Measurements from ENCODE around the gene RBM15.

The RBM15 gene

GRCh38 chr1:110309767-110310166 is 29.4 kb upstream of the RBM15 start:
- no CpG with 5 or more reads among the region's 3 CpGs for WGBS (ENCODE audit: extremely low coverage, insufficient coverage, insufficient read length)
- Histone ChIP-seq H3K79me2 (ENCODE audit: control insufficient read depth, insufficient read depth, low read length, poor library complexity) (no peaks in the 10 kb centered on the region), H3K18ac (ENCODE audit: low read length) (no peak overlapping the region), H2BK5ac (ENCODE audit: low read depth, low read length, poor library complexity) (no peak overlapping the region), H3K4me1 (ENCODE audit: control insufficient read depth in 1 of 2, insufficient read depth in 2 of 2, low read length in 2 of 2) (peaks cover 0 to 2% of the 10 kb centered on the region in 2 experiments), H4K12ac (ENCODE audit: low read depth, low read length) (no peak overlapping the region), H3K4me3 (ENCODE audit: low read depth, low read length) (no peak overlapping the region), H3K27ac (ENCODE audit: low read depth, low read length) (no peak overlapping the region), H3K27me3 (ENCODE audit: insufficient read depth, low read length) (no peaks in the 10 kb centered on the region), H3K79me1 (ENCODE audit: low read length) (no peaks in the 10 kb centered on the region), H2BK120ac (ENCODE audit: insufficient read depth, low read length, poor library complexity) (no peak overlapping the region), H4K8ac (ENCODE audit: low read depth, low read length) (no peak overlapping the region), H3K9me3 (ENCODE audit: insufficient read depth, low read depth, low read length) (peaks cover 6% of the 10 kb centered on the region), H3K9ac (ENCODE audit: low read length) (no peak overlapping the region), H3K23ac (ENCODE audit: low read length) (no peak overlapping the region), H2AK5ac (ENCODE audit: low read length) (no peak overlapping the region), H2BK12ac (ENCODE audit: low read length) (no peak overlapping the region), H3K4me2 (ENCODE audit: low read length) (no peak overlapping the region), H3K4ac (ENCODE audit: low read depth, low read length) (no peak overlapping the region), H3K36me3 (ENCODE audit: control insufficient read depth in 1 of 2, insufficient read depth in 2 of 2, low read length in 2 of 2) (no peaks in the 10 kb centered on the region), H3K14ac (ENCODE audit: low read length) (no peak overlapping the region), H4K91ac (ENCODE audit: low read depth, low read length) (no peak overlapping the region), H2AFZ (ENCODE audit: insufficient read depth, low read length, poor library complexity) (no peak overlapping the region)
- no peak for DNase-seq

GRCh38 chr1:110310300-110310699 is 28.9 kb upstream of the RBM15 start:
- Histone ChIP-seq H3K79me1 (ENCODE audit: low read length) (no peaks in the 10 kb centered on the region), H3K9ac (ENCODE audit: low read length) (no peak overlapping the region), H2BK12ac (ENCODE audit: low read length) (no peak overlapping the region), H3K27me3 (ENCODE audit: insufficient read depth, low read length) (no peaks in the 10 kb centered on the region), H3K4me1 (ENCODE audit: control insufficient read depth in 1 of 2, insufficient read depth in 2 of 2, low read length in 2 of 2) (peaks cover 0 to 2% of the 10 kb centered on the region in 2 experiments), H3K36me3 (ENCODE audit: control insufficient read depth in 1 of 2, insufficient read depth in 2 of 2, low read length in 2 of 2) (no peaks in the 10 kb centered on the region), H3K14ac (ENCODE audit: low read length) (no peak overlapping the region), H2AK5ac (ENCODE audit: low read length) (no peak overlapping the region), H2BK120ac (ENCODE audit: insufficient read depth, low read length, poor library complexity) (no peak overlapping the region), H4K12ac (ENCODE audit: low read depth, low read length) (no peak overlapping the region), H4K91ac (ENCODE audit: low read depth, low read length) (no peak overlapping the region), H2AFZ (ENCODE audit: insufficient read depth, low read length, poor library complexity) (no peak overlapping the region), H2BK5ac (ENCODE audit: low read depth, low read length, poor library complexity) (no peak overlapping the region), H3K18ac (ENCODE audit: low read length) (no peak overlapping the region), H3K9me3 (ENCODE audit: insufficient read depth, low read depth, low read length) (peaks cover 5% of the 10 kb centered on the region), H3K79me2 (ENCODE audit: control insufficient read depth, insufficient read depth, low read length, poor library complexity) (no peaks in the 10 kb centered on the region), H3K27ac (ENCODE audit: low read depth, low read length) (no peak overlapping the region), H3K4me2 (ENCODE audit: low read length) (no peak overlapping the region), H3K4me3 (ENCODE audit: low read depth, low read length) (no peak overlapping the region), H3K4ac (ENCODE audit: low read depth, low read length) (no peak overlapping the region), H4K8ac (ENCODE audit: low read depth, low read length) (no peak overlapping the region), H3K23ac (ENCODE audit: low read length) (no peak overlapping the region)
- DNase-seq = no peak
- WGBS (ENCODE audit: extremely low coverage, insufficient coverage, insufficient read length) = no CpG with 5 or more reads among the region's 7 CpGs

- no peak overlapping the region for H2BK5ac ChIP-seq (ENCODE audit: low read depth, low read length, poor library complexity)
- H3K4me2 ChIP-seq (ENCODE audit: low read length) = no peak overlapping the region
- H3K27me3 ChIP-seq (ENCODE audit: insufficient read depth, low read length) = no peaks in the 10 kb centered on the region
- H2BK120ac ChIP-seq (ENCODE audit: insufficient read depth, low read length, poor library complexity) = no peak overlapping the region
- DNase-seq = peak; percentile 49 to 78
- H3K14ac ChIP-seq (ENCODE audit: low read length) = no peak overlapping the region
- H3K36me3 ChIP-seq (ENCODE audit: control insufficient read depth in 1 of 2, insufficient read depth in 2 of 2, low read length in 2 of 2) = no peaks in the 10 kb centered on the region
- no peak overlapping the region for H2AK5ac ChIP-seq (ENCODE audit: low read length)
- H3K4me3 ChIP-seq (ENCODE audit: low read depth, low read length) = no peak overlapping the region
- no peak overlapping the region for H2AFZ ChIP-seq (ENCODE audit: insufficient read depth, low read length, poor library complexity)
- no peak overlapping the region for H3K4ac ChIP-seq (ENCODE audit: low read depth, low read length)
- H3K23ac ChIP-seq (ENCODE audit: low read length) = no peak overlapping the region
- H4K91ac ChIP-seq (ENCODE audit: low read depth, low read length) = no peak overlapping the region
- peaks cover 0 to 2% of the 10 kb centered on the region in 2 experiments for H3K4me1 ChIP-seq (ENCODE audit: control insufficient read depth in 1 of 2, insufficient read depth in 2 of 2, low read length in 2 of 2)
- H3K79me1 ChIP-seq (ENCODE audit: low read length) = no peaks in the 10 kb centered on the region
- H3K9me3 ChIP-seq (ENCODE audit: insufficient read depth, low read depth, low read length) = peaks cover 3% of the 10 kb centered on the region
- H4K12ac ChIP-seq (ENCODE audit: low read depth, low read length) = no peak overlapping the region
- no peak overlapping the region for H4K8ac ChIP-seq (ENCODE audit: low read depth, low read length)
- H3K18ac ChIP-seq (ENCODE audit: low read length) = no peak overlapping the region
- no peak overlapping the region for H3K27ac ChIP-seq (ENCODE audit: low read depth, low read length)
- H3K79me2 ChIP-seq (ENCODE audit: control insufficient read depth, insufficient read depth, low read length, poor library complexity) = no peaks in the 10 kb centered on the region
- WGBS (ENCODE audit: extremely low coverage, insufficient coverage, insufficient read length) = no CpG with 5 or more reads among the region's 14 CpGs
- no peak overlapping the region for H3K9ac ChIP-seq (ENCODE audit: low read length)
- H2BK12ac ChIP-seq (ENCODE audit: low read length) = no peak overlapping the region
Observed at GRCh38 chr1:110312188-110313121, 26.7 kb upstream of the RBM15 start.

GRCh38 chr1:110316735-110317134 is 22.4 kb upstream of the RBM15 start:
- H3K23ac ChIP-seq (ENCODE audit: low read length) = no peak overlapping the region
- H2BK120ac ChIP-seq (ENCODE audit: insufficient read depth, low read length, poor library complexity) = no peak overlapping the region
- no peak overlapping the region for H4K8ac ChIP-seq (ENCODE audit: low read depth, low read length)
- H3K79me2 ChIP-seq (ENCODE audit: control insufficient read depth, insufficient read depth, low read length, poor library complexity) = no peaks in the 10 kb centered on the region
- H2AFZ ChIP-seq (ENCODE audit: insufficient read depth, low read length, poor library complexity) = no peak overlapping the region
- H4K12ac ChIP-seq (ENCODE audit: low read depth, low read length) = no peak overlapping the region
- H3K27me3 ChIP-seq (ENCODE audit: insufficient read depth, low read length) = no peaks in the 10 kb centered on the region
- no peak overlapping the region for H3K4ac ChIP-seq (ENCODE audit: low read depth, low read length)
- no peak overlapping the region for H3K18ac ChIP-seq (ENCODE audit: low read length)
- WGBS (ENCODE audit: extremely low coverage, insufficient coverage, insufficient read length) = no CpG with 5 or more reads among the region's 2 CpGs
- H2BK12ac ChIP-seq (ENCODE audit: low read length) = no peak overlapping the region
- H3K27ac ChIP-seq (ENCODE audit: low read depth, low read length) = no peak overlapping the region
- H3K9me3 ChIP-seq (ENCODE audit: insufficient read depth, low read depth, low read length) = peaks cover 3% of the 10 kb centered on the region
- no peak overlapping the region for H2AK5ac ChIP-seq (ENCODE audit: low read length)
- no peak overlapping the region for H3K4me3 ChIP-seq (ENCODE audit: low read depth, low read length)
- no peak overlapping the region for H3K14ac ChIP-seq (ENCODE audit: low read length)
- no peaks in the 10 kb centered on the region for H3K4me1 ChIP-seq (ENCODE audit: control insufficient read depth in 1 of 2, insufficient read depth in 2 of 2, low read length in 2 of 2)
- H3K4me2 ChIP-seq (ENCODE audit: low read length) = no peak overlapping the region
- H3K9ac ChIP-seq (ENCODE audit: low read length) = no peak overlapping the region
- no peaks in the 10 kb centered on the region for H3K79me1 ChIP-seq (ENCODE audit: low read length)
- H2BK5ac ChIP-seq (ENCODE audit: low read depth, low read length, poor library complexity) = no peak overlapping the region
- no peak for DNase-seq
- H4K91ac ChIP-seq (ENCODE audit: low read depth, low read length) = no peak overlapping the region
- H3K36me3 ChIP-seq (ENCODE audit: control insufficient read depth in 1 of 2, insufficient read depth in 2 of 2, low read length in 2 of 2) = no peaks in the 10 kb centered on the region
